ENCODE results near the gene ZNF773.
"Not testable (repeated sequence)": the region's sequence is repeated elsewhere in the genome, so short reads cannot be mapped to it uniquely, and the experiment has no call there.

The ZNF773 gene

DNA sequence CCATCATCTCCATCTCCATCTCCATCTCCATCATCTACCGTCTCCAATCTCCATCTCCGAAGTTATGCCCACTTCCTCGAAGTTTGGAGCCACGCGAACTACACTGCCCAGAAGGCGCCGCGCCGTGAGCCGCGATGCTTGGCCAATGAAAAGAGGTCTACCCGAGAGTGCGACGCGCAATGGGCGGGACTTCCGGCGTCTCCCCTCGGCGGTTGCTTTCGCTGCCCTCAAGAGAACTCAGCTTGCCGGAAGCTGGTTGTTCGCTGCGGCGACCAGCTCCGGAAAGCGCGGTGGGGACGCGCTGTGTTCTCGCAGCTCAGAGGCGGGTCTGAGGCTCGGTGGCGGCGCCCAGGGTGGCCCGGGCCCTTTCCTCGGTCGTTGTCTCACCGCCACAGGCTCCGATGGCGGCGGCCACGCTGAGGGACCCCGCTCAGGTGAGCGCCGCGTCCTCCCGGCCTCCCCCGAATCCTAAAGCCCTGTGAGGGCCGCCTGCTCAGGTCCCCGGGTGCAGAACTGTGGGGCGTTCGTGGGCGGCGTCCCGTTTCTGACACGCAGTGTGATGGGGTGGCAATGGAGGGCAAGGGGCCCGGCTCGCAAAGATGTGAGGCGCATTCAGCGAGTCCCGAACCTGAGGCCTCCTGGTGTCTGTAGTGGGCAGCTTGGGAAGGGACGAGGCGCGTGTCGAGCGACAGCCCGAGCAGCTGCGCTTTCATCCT lies at the start of gene ZNF773:
Gene ZNF773, plus strand, starts transcription at position 259 of the 716 bp plus-strand sequence. Its CDS starts 143 bp downstream, at position 402.
- H3K36me3 ChIP-seq (ENCODE audit: insufficient read depth, low read length) = peaks cover 22% of the 10 kb centered on the region
- H3K4me3 ChIP-seq (ENCODE audit: low read length) = peak within 1 kb of the TSS; percentile 80
- not testable (repeated sequence) for H3K4me1 ChIP-seq (ENCODE audit: insufficient read depth, low read length); H3K27me3 ChIP-seq (ENCODE audit: insufficient read depth, low read length); H2AFZ ChIP-seq (ENCODE audit: low read depth, low read length)
- peaks cover 23% of the 10 kb centered on the region for H3K9me3 ChIP-seq (ENCODE audit: low read length)

GRCh38 chr19:57452307-57452706 lies 47.4 kb upstream of the ZNF773 start:
- Histone ChIP-seq H3K4me1 (ENCODE audit: insufficient read depth, low read length) (no peaks in the 10 kb centered on the region), H3K27me3 (ENCODE audit: insufficient read depth, low read length) (no peaks in the 10 kb centered on the region), H3K4me3 (ENCODE audit: low read length) (no peak overlapping the region), H2AFZ (ENCODE audit: low read depth, low read length) (no peak overlapping the region), H3K36me3 (ENCODE audit: insufficient read depth, low read length) (peaks cover 19% of the 10 kb centered on the region), H3K9me3 (ENCODE audit: low read length) (peaks cover 24% of the 10 kb centered on the region)

- H3K9me3 ChIP-seq (ENCODE audit: low read length) = peaks cover 38% of the 10 kb centered on the region
- H3K4me3 ChIP-seq (ENCODE audit: low read length) = no peak overlapping the region
- H2AFZ ChIP-seq (ENCODE audit: low read depth, low read length) = no peak overlapping the region
- H3K27me3 ChIP-seq (ENCODE audit: insufficient read depth, low read length) = no peaks in the 10 kb centered on the region
- peaks cover 11% of the 10 kb centered on the region for H3K36me3 ChIP-seq (ENCODE audit: insufficient read depth, low read length)
- no peaks in the 10 kb centered on the region for H3K4me1 ChIP-seq (ENCODE audit: insufficient read depth, low read length)
Measured at GRCh38 chr19:57465680-57466381, 33.9 kb upstream of the ZNF773 start.

DNA sequence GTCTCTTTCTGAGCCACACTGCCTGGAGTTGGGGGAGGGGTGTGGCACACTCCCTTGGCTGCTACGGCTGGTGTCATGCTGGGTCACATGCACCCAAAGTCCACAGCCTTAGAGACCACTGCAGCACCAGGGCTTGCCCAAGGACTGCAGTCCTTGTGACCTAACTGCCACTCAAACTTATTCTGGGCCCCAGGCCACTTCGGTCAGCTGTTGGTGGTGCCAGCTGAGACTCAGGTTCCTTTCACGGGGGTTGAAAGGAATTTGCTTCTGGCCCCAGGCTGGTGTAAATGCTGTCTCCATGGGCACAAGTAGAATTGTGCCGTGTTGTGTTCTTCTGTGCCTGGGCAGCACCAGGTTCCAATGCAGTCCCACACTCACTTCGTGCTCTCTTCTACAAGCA lies 33.2 kb upstream of the ZNF773 start:
- Histone ChIP-seq H3K4me1 (ENCODE audit: insufficient read depth, low read length) (no peaks in the 10 kb centered on the region), H2AFZ (ENCODE audit: low read depth, low read length) (no peak overlapping the region), H3K27me3 (ENCODE audit: insufficient read depth, low read length) (no peaks in the 10 kb centered on the region), H3K36me3 (ENCODE audit: insufficient read depth, low read length) (peaks cover 14% of the 10 kb centered on the region), H3K9me3 (ENCODE audit: low read length) (peaks cover 41% of the 10 kb centered on the region), H3K4me3 (ENCODE audit: low read length) (no peak overlapping the region)

DNA sequence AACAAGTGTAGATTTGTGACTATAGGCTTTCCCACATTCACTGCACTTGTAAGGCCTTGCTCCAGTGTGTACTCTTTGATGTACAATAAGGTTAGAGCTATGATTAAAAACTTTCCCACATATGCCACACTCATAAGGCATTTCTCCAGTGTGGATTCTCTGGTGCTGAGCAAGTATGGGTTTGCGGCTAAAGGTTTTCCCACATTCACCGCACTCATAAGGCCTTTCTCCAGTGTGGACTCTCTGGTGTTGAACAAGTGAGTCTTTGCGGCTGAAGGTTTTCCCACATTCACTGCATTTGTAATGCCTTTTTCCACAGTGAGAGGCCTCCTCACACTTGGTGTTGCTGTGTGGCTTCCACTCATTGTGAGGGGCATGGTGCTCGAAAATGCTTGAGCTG lies 26.1 kb upstream of the ZNF773 start:
- H3K4me3 ChIP-seq (ENCODE audit: low read length) = no peak overlapping the region
- no peak overlapping the region for H2AFZ ChIP-seq (ENCODE audit: low read depth, low read length)

DNA sequence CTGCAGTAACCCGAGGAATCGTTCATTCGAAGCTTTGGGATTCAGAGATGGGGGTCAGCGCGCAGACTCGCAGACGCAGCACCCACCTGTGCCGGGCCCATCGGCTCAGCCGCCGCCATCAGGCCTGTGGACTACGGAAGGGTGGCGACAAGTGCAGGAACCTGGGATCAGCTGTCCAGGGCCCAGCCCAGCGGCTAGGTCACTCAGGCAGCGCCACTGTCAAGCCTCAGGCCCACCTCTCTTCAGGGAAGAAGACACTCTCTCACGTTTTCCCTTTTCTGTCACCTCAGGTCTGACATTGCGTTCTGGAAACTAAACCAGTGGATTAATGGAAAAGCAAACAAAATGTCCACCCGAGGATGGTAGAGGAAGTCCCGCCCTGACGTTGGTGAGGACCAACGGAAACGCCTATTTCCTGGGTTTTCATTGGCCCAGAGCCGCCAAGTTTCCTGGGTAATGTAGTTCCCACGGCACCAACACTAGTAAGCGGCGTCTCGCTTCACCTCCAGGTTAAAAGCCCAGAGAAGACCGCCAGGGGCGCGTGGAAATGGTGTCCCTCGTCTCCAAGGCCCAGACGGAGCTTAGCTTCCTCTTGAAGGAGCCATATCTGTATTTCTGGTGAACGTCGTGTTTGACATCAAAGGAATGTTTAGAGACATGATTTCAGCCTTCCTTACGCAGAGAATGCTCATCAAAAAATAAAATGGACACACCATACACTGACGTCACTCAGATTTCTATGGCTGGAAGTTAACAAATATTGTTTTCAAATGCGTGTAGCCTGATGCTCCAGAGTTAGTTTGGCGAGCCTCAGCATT lies 22.3 kb upstream of the ZNF773 start, which contains the start of gene ZNF772:
Gene ZNF772, minus strand, starts transcription at position 376 of the 818 bp plus-strand sequence. Its CDS starts 257 bp downstream, at position 119.
- Histone ChIP-seq H2AFZ (ENCODE audit: low read depth, low read length) (peak within 1 kb of the TSS; percentile 92), H3K4me1 (ENCODE audit: insufficient read depth, low read length) (peaks cover 10% of the 10 kb centered on the region), H3K27me3 (ENCODE audit: insufficient read depth, low read length) (no peaks in the 10 kb centered on the region), H3K4me3 (ENCODE audit: low read length) (peak within 1 kb of the TSS; percentile 86), H3K36me3 (ENCODE audit: insufficient read depth, low read length) (peaks cover 38% of the 10 kb centered on the region), H3K9me3 (ENCODE audit: low read length) (peaks cover 39% of the 10 kb centered on the region)

More for the DNA sequence above, 26.1 kb upstream of the ZNF773 start:
- Histone ChIP-seq H3K4me1 (ENCODE audit: insufficient read depth, low read length) (peaks cover 10% of the 10 kb centered on the region), H3K9me3 (ENCODE audit: low read length) (peaks cover 57% of the 10 kb centered on the region), H3K27me3 (ENCODE audit: insufficient read depth, low read length) (no peaks in the 10 kb centered on the region), H3K36me3 (ENCODE audit: insufficient read depth, low read length) (peaks cover 55% of the 10 kb centered on the region)

GRCh38 chr19:57487477-57488298 lies 12.1 kb upstream of the ZNF773 start, which contains the start of gene ZNF419:
Gene ZNF419, plus strand, starts transcription at chr19:57487750. Its CDS starts 201 bp downstream, at chr19:57487951.
- H2AFZ ChIP-seq (ENCODE audit: low read depth, low read length) = peak within 1 kb of the TSS; percentile 79
- H3K36me3 ChIP-seq (ENCODE audit: insufficient read depth, low read length) = peaks cover 22% of the 10 kb centered on the region
- not testable (repeated sequence) for H3K4me1 ChIP-seq (ENCODE audit: insufficient read depth, low read length); H3K27me3 ChIP-seq (ENCODE audit: insufficient read depth, low read length)
- H3K9me3 ChIP-seq (ENCODE audit: low read length) = peaks cover 22% of the 10 kb centered on the region
- H3K4me3 ChIP-seq (ENCODE audit: low read length) = peak within 1 kb of the TSS; percentile 90

- H2AFZ ChIP-seq (ENCODE audit: low read depth, low read length); H3K4me1 ChIP-seq (ENCODE audit: insufficient read depth, low read length); H3K27me3 ChIP-seq (ENCODE audit: insufficient read depth, low read length): not testable (repeated sequence)
- peaks cover 27% of the 10 kb centered on the region for H3K9me3 ChIP-seq (ENCODE audit: low read length)
- peak overlapping the region; percentile 52 for H3K4me3 ChIP-seq (ENCODE audit: low read length)
- H3K36me3 ChIP-seq (ENCODE audit: insufficient read depth, low read length) = peaks cover 28% of the 10 kb centered on the region
Measured at GRCh38 chr19:57488299-57488644, 11.5 kb upstream of the ZNF773 start.

GRCh38 chr19:57499332-57499679 lies 432 bp upstream of the ZNF773 start:
- not testable (repeated sequence) for H3K4me1 ChIP-seq (ENCODE audit: insufficient read depth, low read length); H3K27me3 ChIP-seq (ENCODE audit: insufficient read depth, low read length); H2AFZ ChIP-seq (ENCODE audit: low read depth, low read length)
- Histone ChIP-seq H3K4me3 (ENCODE audit: low read length) (peak overlapping the region; percentile 80), H3K36me3 (ENCODE audit: insufficient read depth, low read length) (peaks cover 24% of the 10 kb centered on the region), H3K9me3 (ENCODE audit: low read length) (peaks cover 24% of the 10 kb centered on the region)

- Histone ChIP-seq H3K9me3 (ENCODE audit: low read length) (peaks cover 24% of the 10 kb centered on the region), H3K4me3 (ENCODE audit: low read length) (peak overlapping the region; percentile 52), H3K36me3 (ENCODE audit: insufficient read depth, low read length) (peaks cover 20% of the 10 kb centered on the region)
- not testable (repeated sequence) for H2AFZ ChIP-seq (ENCODE audit: low read depth, low read length); H3K27me3 ChIP-seq (ENCODE audit: insufficient read depth, low read length); H3K4me1 ChIP-seq (ENCODE audit: insufficient read depth, low read length)
Measured at GRCh38 chr19:57500400-57500799, 662 bp downstream of the ZNF773 start.

- no peak overlapping the region for H3K4me3 ChIP-seq (ENCODE audit: low read length)
- peaks cover 45% of the 10 kb centered on the region for H3K36me3 ChIP-seq (ENCODE audit: insufficient read depth, low read length)
- peaks cover 35% of the 10 kb centered on the region for H3K9me3 ChIP-seq (ENCODE audit: low read length)
- H3K4me1 ChIP-seq (ENCODE audit: insufficient read depth, low read length) = no peaks in the 10 kb centered on the region
- no peaks in the 10 kb centered on the region for H3K27me3 ChIP-seq (ENCODE audit: insufficient read depth, low read length)
- H2AFZ ChIP-seq (ENCODE audit: low read depth, low read length) = no peak overlapping the region
Measured at GRCh38 chr19:57506163-57506562, 6.4 kb downstream of the ZNF773 start.

GRCh38 chr19:57511484-57511883 lies 11.7 kb downstream of the ZNF773 start:
- H3K4me3 ChIP-seq (ENCODE audit: low read length) = no peak overlapping the region
- peaks cover 27% of the 10 kb centered on the region for H3K36me3 ChIP-seq (ENCODE audit: insufficient read depth, low read length)
- peaks cover 26% of the 10 kb centered on the region for H3K9me3 ChIP-seq (ENCODE audit: low read length)
- H3K4me1 ChIP-seq (ENCODE audit: insufficient read depth, low read length) = no peaks in the 10 kb centered on the region
- no peak overlapping the region for H2AFZ ChIP-seq (ENCODE audit: low read depth, low read length)
- H3K27me3 ChIP-seq (ENCODE audit: insufficient read depth, low read length) = no peaks in the 10 kb centered on the region
